Gastroesophageal sphincter (tissue), 4 donors: ENCODE data around the gene CCT8. TPM values are rescaled to one million over a fixed set of nuclear protein-coding genes. Genes with fewer than 3 reads are reported as not detected.
"Not testable (repeated sequence)": the region's sequence is repeated elsewhere in the genome, so short reads cannot be mapped to it uniquely, and the experiment has no call there.

ENCODE experiments used
- ATAC-seq: fragments of 150-250 bp; one replicate; pipeline ENCODE4 v1.9.1; 2016; ENCODE audit warnings: mild to moderate bottlenecking, moderate library complexity
- H3K27ac ChIP-seq, 4 donors: fragments of 200-600 bp; sonication (generic) in 3 of 4; 1 replicate in 3 of 4; 2 replicates in 1 of 4; pipeline ENCODE4 v1.5.1; 2016 to 2019
- H3K27me3 ChIP-seq: fragments of 200-600 bp; sonication (generic); one replicate; pipeline ENCODE4 v1.5.1; 2019
- H3K36me3 ChIP-seq, 2 donors: fragments of 200-600 bp; sonication (generic); one replicate each; pipeline ENCODE4 v1.5.1; 2019; ENCODE audit warnings: control low read depth in 1 of 2
- H3K4me1 ChIP-seq, 3 donors: fragments of 200-600 bp; sonication (generic); 1 replicate in 2 of 3; 2 replicates in 1 of 3; pipeline ENCODE4 v1.5.1; 2016 to 2019; ENCODE audit warnings: control low read depth in 2 of 3
- H3K4me3 ChIP-seq, 2 donors: fragments of 200-600 bp; sonication (generic); one replicate each; pipeline ENCODE4 v1.5.1; 2019; ENCODE audit warnings: mild to moderate bottlenecking in 1 of 2, moderate library complexity in 1 of 2
- H3K9me3 ChIP-seq, 3 donors: fragments of 200-600 bp; sonication (generic); one replicate each; pipeline ENCODE4 v1.5.1; 2017 to 2019; ENCODE audit warnings: control low read depth in 2 of 3
- CTCF ChIP-seq, 4 experiments: fragments of 200-600 bp in 2 of 4; fragments of 450-650 bp in 2 of 4; sonication (generic) in 1 of 4; IDR thresholded peaks; one replicate each; pipeline ENCODE4 v1.5.1; 2017 to 2019; ENCODE audit warnings: antibody characterized with exemption in 4 of 4, mild to moderate bottlenecking in 2 of 4, moderate library complexity in 2 of 4
- EP300 ChIP-seq: sonication (generic); formaldehyde crosslinking; IDR thresholded peaks from one replicate; pipeline ENCODE4 v1.6.1; 2017; ENCODE audit warnings: antibody characterized with exemption, mild to moderate bottlenecking
- POLR2A ChIP-seq, 2 donors: fragments of 450-650 bp; IDR thresholded peaks; one replicate each; pipeline ENCODE4 v1.6.1; 2017; ENCODE audit warnings: antibody characterized with exemption in 2 of 2, mild to moderate bottlenecking in 2 of 2, moderate library complexity in 1 of 2
- POLR2AphosphoS5 ChIP-seq: sonication (generic); formaldehyde crosslinking; IDR thresholded peaks from one replicate; pipeline ENCODE4 v1.6.1; 2017; ENCODE audit warnings: antibody characterized with exemption
- WGBS, 2 donors: methylation state at CpG; one replicate each; pipeline ENCODE4 v1.1.5; 2018; ENCODE audit warnings: low coverage in 1 of 2; 5-methylcytosine and 5-hydroxymethylcytosine counted together
- total RNA-seq, 4 donors: library from RNA; depleted of rRNA; stranded (reverse); fragments of >200 nt; gene quantifications; one replicate each; pipeline ENCODE4 v1.1.0, GENCODE V29; 2016

The CCT8 gene
- total RNA-seq, 4 donors from 2014 or later = 90.6 to 133 (median 90.9) TPM

GRCh38 chr21:29024474-29025327 lies 48.7 kb downstream of the CCT8 start, which contains the start of gene USP16:
Gene USP16, plus strand, starts transcription at chr21:29024668. Its CDS starts 3,246 bp downstream, at chr21:29027914.
- no peaks in the 10 kb centered on the region for H3K27me3 ChIP-seq
- TF ChIP-seq POLR2AphosphoS5 = peak; percentile 71
- TF ChIP-seq CTCF (IDR thresholded peaks at IDR 0.05) = peak in 2 of 4 experiments; percentile 48 to 58
- TF ChIP-seq POLR2A (IDR thresholded peaks at IDR 0.05) = peak in 1 of 2 donors; percentile 45
- no peak for TF ChIP-seq EP300

GRCh38 chr21:29022166-29022565 lies 51.3 kb downstream of the CCT8 start:
- Histone ChIP-seq H3K36me3 (no peaks in the 10 kb centered on the region), H3K9me3 (no peaks in the 10 kb centered on the region), H3K4me3 (no peak overlapping the region), H3K27ac (no peak overlapping the region), H3K27me3 (no peaks in the 10 kb centered on the region), H3K4me1 (peaks cover 0 to 49% (median 9%) of the 10 kb centered on the region in 3 donors)
- no peak for TF ChIP-seq CTCF (IDR thresholded peaks at IDR 0.05)
- TF ChIP-seq POLR2A (IDR thresholded peaks at IDR 0.05) = no peak
- TF ChIP-seq POLR2AphosphoS5 = no peak
- TF ChIP-seq EP300 = no peak
- WGBS, 2 donors = 80 to 87% methylated on average over 4 of the region's 4 CpGs
- ATAC-seq = no peak

More at GRCh38 chr21:29024474-29025327, 48.7 kb downstream of the CCT8 start, which contains the start of gene USP16:
- peaks cover 0 to 32% (median 9%) of the 10 kb centered on the region in 3 donors for H3K4me1 ChIP-seq
- no peaks in the 10 kb centered on the region for H3K9me3 ChIP-seq
- H3K4me3 ChIP-seq = peak within 1 kb of the TSS; percentile 64 to 91
- ATAC-seq = peak; percentile 99
- peaks cover 0 to 17% of the 10 kb centered on the region in 2 donors for H3K36me3 ChIP-seq
- peak within 1 kb of the TSS; percentile 94 to 99 (median 96) for H3K27ac ChIP-seq
- 0 to 1% methylated on average over 11 to 20 of the region's 48 CpGs for WGBS, 2 donors

GRCh38 chr21:29018540-29018939 lies 54.9 kb downstream of the CCT8 start:
- no peak for TF ChIP-seq POLR2A (IDR thresholded peaks at IDR 0.05)
- no peak for TF ChIP-seq POLR2AphosphoS5
- TF ChIP-seq EP300 = no peak
- no peak for TF ChIP-seq CTCF (IDR thresholded peaks at IDR 0.05)
- 8 to 12% methylated on average over 11 to 12 of the region's 12 CpGs for WGBS, 2 donors
- Histone ChIP-seq H3K36me3 (no peaks in the 10 kb centered on the region), H3K27ac (peak overlapping the region in 3 of 4 donors; percentile 80 to 84 (median 81)), H3K27me3 (no peaks in the 10 kb centered on the region), H3K4me3 (peak overlapping the region; percentile 89 to 94), H3K4me1 (peaks cover 0 to 34% (median 0%) of the 10 kb centered on the region in 3 donors), H3K9me3 (no peaks in the 10 kb centered on the region)
- no peak for ATAC-seq

DNA sequence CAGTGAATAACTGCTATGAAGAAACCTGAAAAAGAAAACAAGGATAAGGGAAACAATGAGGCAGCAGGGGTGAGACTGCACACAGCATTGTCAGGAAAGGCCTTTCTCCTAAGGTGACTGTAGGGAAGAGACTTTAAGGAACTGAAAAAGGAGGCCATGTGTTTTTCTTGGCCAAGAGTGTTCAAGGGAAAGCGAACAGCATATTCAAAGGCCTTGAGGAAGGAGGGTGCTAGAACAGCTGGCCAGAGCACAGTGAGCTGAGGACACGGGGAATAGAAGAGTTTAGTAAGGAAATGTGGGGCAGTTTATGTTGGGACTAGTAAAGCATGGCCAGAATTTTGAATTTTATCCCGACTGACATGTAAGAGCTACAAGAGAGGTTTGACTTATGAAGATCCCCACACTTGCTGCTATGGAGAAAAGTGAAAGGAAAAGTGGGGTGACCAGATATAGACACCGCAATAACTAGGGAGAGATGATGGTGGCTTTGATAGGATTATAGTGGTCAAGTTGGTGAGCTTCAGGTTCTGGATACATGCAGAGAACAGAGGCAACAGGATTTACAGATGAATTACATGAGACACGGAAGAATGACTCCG lies 55.7 kb downstream of the CCT8 start:
- no peak for TF ChIP-seq CTCF (IDR thresholded peaks at IDR 0.05)
- TF ChIP-seq EP300 = no peak
- TF ChIP-seq POLR2AphosphoS5 = no peak
- TF ChIP-seq POLR2A (IDR thresholded peaks at IDR 0.05) = no peak
- Histone ChIP-seq H3K4me3 (peak overlapping the region in 1 of 2 donors; percentile 94), H3K27me3 (no peaks in the 10 kb centered on the region), H3K36me3 (no peaks in the 10 kb centered on the region), H3K27ac (no peak overlapping the region), H3K4me1 (peaks cover 0 to 34% (median 0%) of the 10 kb centered on the region in 3 donors), H3K9me3 (no peaks in the 10 kb centered on the region)
- WGBS, 2 donors = 75 to 86% methylated on average over 6 of the region's 6 CpGs
- no peak for ATAC-seq

GRCh38 chr21:29011236-29011635 lies 62.2 kb downstream of the CCT8 start:
- not testable (repeated sequence) for H3K4me3 ChIP-seq

More at GRCh38 chr21:29011236-29011635, 62.2 kb downstream of the CCT8 start:
- not testable (repeated sequence) for H3K9me3 ChIP-seq, H3K27ac ChIP-seq, H3K4me1 ChIP-seq, ATAC-seq, H3K27me3 ChIP-seq
- H3K36me3 ChIP-seq = peaks cover 0 to 30% of the 10 kb centered on the region in 2 donors
- no CpG with 5 or more reads among the region's 30 CpGs for WGBS, 2 donors
